HG02678 (cell line): ENCODE results near the gene TLE3.
A peak's percentile ranks its signal among the peaks of the same experiment; 100 is the strongest.

Source experiments
- ATAC-seq: cut with Tn5 transposase; IDR thresholded peaks from one replicate; pipeline ENCODE4 v1.9.1; 2021; ENCODE audit warnings: mild to moderate bottlenecking, moderate library complexity; ENCODE audit not compliant: unreplicated experiment

TLE3 gene

DNA sequence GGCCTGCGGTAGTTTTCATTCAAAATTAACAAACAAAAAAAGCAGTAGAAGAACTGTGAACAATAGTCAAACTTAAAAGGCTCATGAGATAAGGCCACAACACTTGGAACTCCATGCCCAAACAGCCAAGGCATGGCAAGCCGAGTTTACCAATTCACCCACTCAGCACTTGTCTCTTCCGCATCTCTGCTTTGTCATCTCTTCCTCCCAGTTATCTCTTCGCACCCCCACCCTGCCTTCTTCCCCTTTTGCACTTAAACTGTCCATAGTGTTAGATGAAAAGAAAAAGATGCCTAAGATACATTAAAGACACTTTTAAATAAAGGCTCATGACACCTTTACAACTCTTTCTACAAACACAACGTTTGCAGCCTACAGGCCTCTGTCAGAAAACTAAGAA, 11.1 kb downstream of the TLE3 start:
- ATAC-seq, result no peak

DNA sequence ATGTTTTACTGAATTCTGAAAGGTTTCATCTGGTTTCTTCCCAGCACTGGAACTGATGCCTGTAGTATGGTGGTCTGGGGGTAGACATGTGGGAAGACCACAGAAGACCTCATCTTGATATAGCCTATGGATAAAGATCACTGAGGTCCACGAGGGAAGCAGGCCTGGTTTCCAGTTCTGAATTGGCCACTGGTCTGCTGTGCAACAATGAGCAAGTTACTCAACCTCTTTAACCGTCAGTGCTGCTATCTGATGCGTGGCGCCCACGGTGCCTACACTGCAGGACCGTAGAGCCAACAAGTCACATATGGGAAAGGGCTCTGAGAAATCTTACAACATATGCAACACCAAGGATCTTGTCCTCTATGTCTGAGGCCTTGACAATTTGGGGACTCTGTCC, 13.3 kb downstream of the TLE3 start:
- ATAC-seq, result no peak

GRCh38 chr15:70083946-70084345, 13.8 kb downstream of the TLE3 start:
- ATAC-seq, result peak; percentile 50

DNA sequence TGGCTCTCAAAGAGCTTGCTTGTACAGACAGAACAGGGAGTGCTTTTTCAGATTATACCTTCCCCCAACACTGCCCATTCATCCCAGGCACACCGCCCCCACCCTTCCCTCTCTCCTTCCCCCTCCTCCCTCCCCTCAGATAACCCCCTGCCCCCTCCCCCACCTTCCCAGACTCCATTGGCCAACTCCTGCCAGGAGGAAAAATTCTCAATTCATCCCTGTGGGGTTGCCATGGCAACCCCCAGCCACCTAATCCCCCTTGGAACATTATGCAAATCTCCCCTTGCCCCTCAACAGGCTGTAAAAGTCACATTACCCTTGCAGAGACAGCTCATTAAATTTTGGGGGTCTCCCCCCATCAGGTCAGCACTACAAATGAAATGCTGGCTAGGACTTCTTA, 14.3 kb downstream of the TLE3 start:
- ATAC-seq, result no peak

- ATAC-seq, result no peak
These were observed 15.3 kb downstream of the TLE3 start for GRCh38 chr15:70082281-70082900.

DNA sequence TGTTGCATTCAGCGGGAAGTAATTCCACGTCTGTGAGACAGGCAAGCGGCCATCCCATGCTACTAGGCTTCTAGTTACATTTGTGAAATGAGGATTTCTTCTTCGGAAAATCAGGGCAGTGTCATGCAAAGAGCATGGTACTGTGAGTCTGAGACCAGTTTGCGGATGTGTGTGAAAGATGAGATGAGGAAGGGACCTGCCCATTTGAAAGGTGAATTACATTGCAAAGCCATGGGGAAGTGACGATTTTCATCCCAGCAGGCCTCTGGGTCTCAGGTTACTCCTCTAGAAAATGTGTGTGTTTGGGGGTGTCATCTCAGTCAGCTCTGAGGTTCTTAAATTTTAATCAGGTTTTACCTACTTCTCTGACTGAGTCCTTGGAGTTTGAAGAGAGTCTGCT, 16.1 kb downstream of the TLE3 start:
- no peak for ATAC-seq

DNA sequence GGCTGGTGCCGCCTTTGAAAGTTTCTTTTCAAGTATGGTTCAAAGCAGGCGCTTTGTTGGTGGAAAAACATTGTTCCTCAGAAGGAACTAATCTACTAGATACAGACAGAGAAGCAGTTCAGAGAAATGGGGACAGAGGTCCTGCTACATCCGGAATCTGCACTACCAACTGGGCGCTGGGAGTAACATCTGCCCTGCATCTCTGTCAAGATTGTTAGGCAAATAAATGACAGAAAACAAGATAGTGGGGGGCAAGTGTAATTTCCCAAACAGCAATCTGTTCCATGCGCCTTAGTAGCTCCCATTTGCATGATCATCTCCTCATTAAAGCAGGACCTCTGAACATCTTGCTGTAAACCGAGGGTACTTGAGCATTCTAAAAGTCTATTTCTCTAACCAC, 17.4 kb downstream of the TLE3 start:
- ATAC-seq, result no peak

GRCh38 chr15:70079888-70080287, 17.8 kb downstream of the TLE3 start:
- ATAC-seq, result no peak

GRCh38 chr15:70078578-70079417, 18.9 kb downstream of the TLE3 start:
- ATAC-seq, result no peak

- ATAC-seq, result no peak
These were observed 20.2 kb downstream of the TLE3 start for GRCh38 chr15:70077188-70078147.

- no peak for ATAC-seq
These were observed 23.3 kb downstream of the TLE3 start for GRCh38 chr15:70074380-70074779.

- ATAC-seq, result no peak
These were observed 25.2 kb downstream of the TLE3 start for GRCh38 chr15:70072479-70072878.

GRCh38 chr15:70071799-70072198, 25.9 kb downstream of the TLE3 start:
- no peak for ATAC-seq

- no peak for ATAC-seq
These were observed 28.0 kb downstream of the TLE3 start for GRCh38 chr15:70069716-70070115.

GRCh38 chr15:70068783-70069565, 28.7 kb downstream of the TLE3 start:
- no peak for ATAC-seq

GRCh38 chr15:70067681-70068080, 30.0 kb downstream of the TLE3 start:
- ATAC-seq, result no peak

DNA sequence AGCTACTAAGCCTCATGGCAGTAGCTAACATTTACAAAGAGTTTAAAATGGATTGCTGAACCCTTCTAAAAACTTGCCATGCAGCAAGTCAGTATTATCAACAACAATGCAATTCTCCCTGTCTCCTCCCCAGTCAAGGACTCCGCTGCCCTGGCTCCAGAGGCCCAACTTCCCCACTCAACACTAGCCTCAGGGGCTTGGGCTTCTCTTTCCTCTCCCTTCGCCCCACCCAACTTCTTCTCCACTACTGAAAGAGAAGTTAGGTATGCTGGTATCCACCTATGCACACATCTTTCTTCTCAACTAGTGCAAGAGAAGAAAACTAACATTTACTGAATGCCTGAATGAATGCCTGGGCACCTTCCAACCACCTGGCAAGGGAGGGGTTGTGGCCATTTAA, 30.7 kb downstream of the TLE3 start:
- no peak for ATAC-seq

GRCh38 chr15:70066447-70066846, 31.3 kb downstream of the TLE3 start:
- ATAC-seq, result no peak

DNA sequence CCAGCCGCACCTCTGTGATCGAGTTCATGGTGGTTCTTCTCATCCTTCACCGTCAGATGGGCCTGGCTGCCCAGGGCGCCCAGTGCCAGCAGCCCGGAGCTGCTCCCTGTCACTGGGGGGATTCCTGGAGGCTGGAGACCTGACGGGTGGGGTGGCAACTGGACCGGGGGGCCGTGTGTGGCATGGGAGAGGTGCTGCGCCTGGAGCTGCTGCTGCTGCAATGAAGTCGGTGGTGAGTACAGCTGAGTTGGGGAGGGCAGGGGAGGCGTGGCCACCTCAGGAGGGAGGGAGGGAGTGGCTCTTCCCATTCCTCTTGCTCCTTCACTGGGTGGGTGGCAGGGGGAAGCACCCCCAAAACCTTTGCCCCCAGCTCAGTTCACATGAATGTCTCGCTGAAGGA, 31.7 kb downstream of the TLE3 start:
- no peak for ATAC-seq

DNA sequence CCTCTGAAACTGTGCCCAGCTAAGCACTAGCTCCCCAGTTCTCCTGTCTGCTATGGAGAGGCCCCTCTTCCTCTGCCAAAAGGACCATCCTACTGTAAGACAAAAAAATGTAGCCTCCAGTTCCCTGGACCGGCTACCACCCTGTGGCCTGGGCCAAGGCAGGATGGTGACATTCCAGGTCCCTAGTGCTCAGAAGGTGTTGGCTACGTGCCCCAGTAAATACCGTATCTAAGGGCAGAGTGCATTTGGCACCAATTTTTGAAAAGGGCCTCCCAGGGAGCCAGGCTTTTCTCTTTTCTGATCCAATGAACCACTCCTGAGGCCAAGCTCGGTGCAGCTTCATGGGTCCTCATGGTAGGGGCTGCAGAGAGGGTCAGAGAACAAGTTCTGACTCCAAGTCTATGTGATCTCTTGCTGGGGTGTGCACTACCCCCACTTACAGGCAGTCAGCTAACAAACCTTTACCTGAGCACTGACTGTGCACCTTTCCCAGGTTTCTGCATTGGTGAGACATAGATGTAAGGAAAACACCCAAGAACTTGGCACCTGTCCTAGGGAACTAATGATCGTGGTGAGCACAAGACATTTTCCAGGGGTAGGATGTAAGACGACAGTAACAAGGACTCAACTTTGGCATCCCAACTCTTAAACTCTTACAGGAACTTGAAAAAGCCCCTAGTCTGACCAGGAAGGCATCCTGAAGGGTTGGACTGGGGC, 32.6 kb downstream of the TLE3 start:
- no peak for ATAC-seq
